CD4-positive, alpha-beta T cell treated with Interleukin-15 for 1 hour (primary cell): ENCODE data around the gene MSS51.
"Not testable (repeated sequence)": the region's sequence is repeated elsewhere in the genome, so short reads cannot be mapped to it uniquely, and the experiment has no call there.

Experiments
- DNase-seq: peaks from one replicate; pipeline ENCODE4 v3.0.0-alpha.2; 2020

MSS51 gene

DNA sequence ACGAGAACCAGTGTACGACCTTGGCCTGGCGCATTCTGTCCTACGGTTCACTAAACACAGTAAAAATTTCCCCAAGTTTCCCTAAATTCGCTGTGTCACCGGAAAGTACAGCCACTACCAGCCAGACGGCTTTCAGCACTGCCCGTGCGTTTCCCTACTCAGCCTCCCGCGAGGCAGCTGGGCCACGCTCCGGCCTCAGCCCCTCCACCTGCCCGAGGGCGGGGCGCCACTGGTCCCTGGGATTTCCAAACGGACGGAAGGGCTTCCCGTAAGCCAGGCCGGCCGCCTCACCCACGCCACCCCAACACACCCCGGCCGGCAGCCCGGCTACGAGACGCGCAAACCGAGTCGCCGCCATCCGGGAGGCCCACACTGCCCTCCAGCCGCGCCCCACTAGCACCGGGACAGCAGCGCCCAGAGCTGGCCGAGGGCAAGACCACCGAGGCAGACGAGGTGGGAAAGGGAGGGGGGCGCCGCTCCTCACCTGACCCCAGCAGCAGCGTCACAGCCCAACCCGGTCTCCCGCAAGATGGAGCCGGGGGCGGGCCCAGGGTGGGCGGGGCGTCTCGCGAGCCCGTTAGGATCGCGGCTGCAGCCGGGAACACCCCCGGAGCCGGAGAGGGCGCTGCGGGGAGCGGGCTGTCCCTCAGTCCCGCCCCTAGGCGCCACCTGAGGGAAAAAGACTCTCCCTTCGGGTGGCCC is 19.7 kb downstream of the MSS51 start, which contains the start of gene ANXA7:
Gene ANXA7, minus strand, starts transcription at position 531 of the 702 bp plus-strand sequence. CDS start 13,202 bp downstream, outside the sequence.
- peak; percentile 91 for DNase-seq

DNA sequence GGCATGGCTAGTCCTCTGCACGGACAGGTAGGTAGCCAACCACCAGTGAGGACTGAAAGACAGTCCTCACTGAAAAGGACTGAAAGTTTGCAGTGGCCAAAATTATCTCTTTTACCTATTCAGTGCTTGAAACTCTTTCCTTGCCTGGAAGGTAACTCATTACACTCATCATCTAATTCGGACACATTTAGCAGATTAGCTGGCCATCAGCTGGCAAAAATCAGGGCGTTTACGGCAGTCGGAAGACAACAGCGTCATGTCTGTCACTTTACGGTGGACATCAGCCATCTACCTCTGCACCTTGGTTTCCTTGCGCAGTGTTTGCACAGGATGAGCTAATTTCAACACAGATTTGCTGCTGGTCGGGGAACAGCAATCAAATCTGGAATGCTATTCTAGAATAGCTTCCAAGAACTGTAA is 20.2 kb downstream of the MSS51 start:
- no peak for DNase-seq

DNA sequence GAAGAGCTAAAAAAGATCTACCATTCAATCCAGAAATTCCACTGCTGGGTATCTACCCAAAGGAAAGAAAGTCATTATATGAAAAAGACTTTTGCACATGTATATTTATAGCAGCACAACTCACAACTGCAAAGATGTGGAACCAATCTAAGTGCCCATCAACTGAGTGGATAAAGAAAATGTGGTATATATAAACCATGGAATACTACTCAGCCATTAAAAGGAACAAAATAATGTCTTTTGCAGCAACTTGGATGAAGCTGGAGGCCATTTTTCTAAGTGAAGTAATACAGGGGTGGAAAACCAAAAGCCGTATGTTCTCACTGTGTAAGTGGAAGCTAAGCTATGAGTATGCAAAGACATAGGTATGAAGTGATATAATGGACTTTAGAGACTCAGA is 22.5 kb downstream of the MSS51 start:
- DNase-seq = no peak

DNA sequence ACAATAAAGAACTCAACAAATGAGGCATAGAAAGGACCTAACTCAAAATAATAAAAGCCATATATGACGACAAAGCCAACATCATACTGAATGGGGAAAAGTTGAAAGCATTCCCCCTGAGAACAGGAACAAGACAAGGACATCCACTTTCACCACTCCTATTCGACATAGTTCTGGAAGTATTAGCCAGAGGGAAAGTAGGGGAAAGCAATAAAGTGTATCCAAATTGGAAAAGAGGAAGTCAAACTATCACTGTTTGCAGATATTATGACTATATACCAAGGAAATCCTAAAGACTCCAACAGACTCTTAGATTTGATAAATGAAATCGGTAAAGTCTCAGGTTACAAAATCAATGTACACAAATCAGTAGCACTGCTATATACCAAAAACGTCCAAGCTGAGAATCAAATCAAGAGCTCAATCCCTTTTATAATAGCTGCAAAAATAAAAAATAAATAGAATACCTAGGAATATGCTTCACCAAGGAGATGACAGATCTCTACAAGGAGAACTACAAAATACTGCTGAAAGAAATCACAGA is 24.3 kb downstream of the MSS51 start:
- no peak for DNase-seq

DNA sequence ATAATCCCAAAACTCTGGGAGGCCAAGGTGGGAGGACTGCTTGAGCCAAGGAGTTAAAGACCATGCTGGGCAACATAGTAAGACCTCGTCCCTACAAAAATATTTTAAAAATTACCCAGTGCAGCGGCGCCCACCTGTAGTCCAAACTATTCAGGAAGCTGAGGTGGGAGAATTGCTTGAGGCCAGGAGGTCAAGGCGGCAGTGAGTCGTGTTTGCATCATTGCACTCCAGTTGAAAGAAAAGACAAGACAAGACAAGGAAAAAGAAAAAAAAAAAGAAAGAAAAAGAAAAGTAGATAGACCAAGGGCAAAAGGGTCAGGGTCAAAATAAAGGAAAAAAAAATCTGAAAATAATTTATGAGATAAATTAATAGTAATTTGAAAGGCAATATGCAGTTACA is 25.3 kb downstream of the MSS51 start:
- no peak for DNase-seq

DNA sequence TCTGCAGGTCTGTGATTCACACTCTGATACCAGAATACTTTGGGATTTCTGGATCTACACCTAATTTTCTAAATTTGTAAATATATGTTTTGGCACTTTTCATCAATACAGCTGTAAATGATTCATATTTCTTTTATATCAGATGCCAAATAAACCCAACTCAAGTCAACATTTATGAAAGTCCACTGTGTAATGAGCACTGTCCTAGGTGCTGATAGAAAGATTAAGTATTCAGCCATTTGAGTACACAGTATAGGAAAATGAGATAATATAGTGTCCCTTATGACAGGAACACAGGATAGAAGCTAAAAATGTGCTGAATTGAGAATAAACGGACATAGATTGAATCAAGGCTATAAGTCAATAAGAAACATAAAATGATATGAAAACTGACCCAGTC is 25.9 kb downstream of the MSS51 start:
- no peak for DNase-seq

DNA sequence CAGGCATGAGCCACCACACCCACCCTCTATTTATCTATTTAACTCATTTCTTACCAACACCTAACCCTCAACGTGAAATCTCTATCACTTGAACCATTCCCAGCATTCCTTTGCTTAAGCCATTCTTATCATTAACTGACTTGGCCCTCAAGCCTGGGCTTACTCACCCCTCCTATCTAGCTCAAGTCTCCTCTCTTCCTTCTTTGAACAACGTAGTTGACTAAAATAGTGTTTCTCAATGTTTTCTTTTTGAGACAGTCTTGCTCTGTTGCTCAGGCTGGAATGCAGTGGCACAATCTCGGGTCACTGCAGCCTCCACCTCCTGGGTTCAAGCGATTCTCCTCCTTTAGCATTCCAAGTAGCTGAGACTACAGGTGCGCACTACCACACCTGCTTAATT is 26.5 kb downstream of the MSS51 start:
- DNase-seq = no peak

DNA sequence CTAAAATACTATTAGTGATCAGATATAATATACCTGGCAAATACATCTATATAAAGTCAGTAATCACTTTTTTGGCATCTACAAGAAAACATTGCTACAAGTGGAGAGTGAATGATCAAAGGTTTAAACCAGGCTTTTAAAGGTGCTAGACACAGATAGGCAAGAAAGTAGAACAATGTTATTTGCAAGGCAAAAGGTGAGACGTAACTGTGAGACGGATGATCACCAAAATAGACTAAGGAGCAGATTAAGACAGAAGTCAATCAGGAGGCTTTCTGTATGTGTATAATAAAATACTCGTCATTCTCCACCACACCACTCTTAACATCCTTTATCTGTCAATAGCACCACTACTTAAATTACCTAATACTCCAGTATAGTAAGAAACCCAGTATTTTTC is 27.8 kb downstream of the MSS51 start:
- no peak for DNase-seq

DNA sequence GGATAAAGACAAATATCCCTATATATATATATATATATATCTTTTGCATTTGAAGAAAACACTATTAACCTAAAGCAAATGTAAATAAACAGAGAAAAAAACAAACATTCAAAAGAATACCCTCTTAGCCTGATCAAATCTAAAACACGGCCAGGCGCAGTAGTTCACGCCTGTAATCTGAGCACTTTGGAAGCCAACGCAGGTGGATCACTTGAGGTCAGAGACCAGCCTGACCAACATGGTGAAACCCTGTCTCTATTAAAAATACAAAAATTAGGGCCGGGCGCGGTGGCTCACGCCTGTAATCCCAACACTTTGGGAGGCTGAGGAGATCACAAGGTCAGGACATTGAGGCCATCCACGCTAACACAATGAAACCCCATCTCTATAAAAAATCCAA is 28.7 kb downstream of the MSS51 start:
- DNase-seq = no peak

DNA sequence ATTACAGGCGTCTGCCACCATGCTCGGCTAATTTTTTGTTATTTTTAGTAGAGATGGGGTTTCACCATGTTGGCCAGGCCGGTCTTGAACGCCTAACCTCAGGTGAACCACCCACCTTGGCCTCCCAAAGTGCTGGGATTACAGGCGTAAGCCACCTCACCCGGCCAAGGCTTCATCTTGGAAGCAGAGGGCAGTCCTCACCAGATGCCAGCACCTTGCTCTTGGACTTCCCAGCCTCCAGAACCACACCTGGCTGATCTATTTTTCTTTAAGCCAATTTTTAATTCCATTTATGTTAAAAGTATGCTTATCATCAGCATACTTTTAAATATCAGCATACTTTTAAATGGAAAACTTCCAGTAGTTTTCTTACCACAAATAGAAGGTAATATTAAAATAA is 31.7 kb downstream of the MSS51 start:
- DNase-seq = no peak

DNA sequence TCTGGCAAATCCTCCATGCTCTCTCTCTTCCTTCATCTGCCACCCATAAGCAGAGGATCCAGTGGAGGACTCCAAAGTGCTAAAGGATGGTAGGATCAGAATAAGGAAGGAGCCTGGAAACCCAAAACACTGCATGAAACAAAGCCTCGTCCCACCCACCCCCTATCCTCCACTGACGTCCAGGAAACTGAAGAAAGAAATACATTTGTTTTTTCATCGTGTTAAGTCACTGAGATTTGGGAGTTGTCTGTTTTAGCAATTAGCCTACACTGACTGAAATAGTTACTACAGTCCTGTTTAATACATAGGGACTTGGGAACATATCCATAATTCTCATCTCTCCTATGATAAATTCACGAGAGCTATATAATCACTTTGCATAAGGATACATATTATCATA is 34.3 kb downstream of the MSS51 start:
- no peak for DNase-seq

DNA sequence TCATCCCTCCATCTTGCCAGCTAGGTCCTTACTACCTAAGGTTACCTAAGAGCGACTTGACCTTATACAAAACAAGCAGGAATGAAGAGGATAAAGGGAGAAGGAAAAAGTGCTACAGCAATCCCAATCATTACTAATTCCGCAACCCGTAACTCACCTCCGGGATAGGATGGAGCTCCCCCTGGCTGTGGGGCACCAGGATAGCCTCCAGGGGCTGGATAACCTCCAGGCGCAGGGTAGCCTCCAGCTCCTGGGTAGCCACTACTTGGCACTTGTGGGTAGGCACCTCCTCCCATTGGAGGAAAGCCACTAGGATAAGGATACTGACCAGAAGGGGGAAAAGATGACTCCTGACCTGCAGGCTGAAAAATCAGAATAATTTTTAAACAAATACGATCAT is 35.3 kb downstream of the MSS51 start:
- no peak for DNase-seq

DNA sequence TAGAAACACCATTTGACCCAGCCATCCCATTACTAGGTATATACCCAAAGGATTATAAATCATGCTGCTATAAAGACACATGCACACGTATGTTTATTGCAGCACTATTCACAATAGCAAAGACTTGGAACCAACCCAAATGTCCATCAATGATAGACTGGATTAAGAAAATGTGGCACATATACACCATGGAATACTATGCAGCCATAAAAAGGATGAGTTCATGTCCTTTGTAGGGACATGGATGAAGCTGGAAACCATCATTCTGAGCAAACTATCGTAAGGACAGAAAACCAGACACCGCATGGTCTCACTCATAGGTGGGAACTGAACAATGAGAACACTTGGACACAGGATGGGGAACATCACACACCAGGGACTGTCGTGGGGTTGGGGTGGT is 39.0 kb downstream of the MSS51 start:
- DNase-seq = not testable (repeated sequence)

DNA sequence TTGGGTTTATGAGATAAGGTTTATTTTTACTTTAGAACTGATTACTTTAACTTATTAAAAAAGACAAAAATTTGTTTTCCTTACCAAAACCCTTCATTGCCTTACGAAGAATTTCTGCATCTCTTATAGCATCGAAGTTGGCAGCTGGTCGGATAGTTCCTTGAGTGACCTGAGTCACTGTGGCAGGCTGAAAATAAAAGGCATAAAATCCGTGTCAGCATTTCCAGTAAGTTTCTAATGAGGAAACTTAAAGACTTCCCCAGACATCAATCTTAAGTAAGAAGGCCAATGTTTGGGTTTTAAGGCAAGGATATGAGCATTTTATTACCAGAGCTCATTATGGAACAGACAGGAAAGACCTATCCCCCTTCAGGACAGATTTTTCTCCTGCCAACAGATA is 45.1 kb downstream of the MSS51 start:
- DNase-seq = no peak

DNA sequence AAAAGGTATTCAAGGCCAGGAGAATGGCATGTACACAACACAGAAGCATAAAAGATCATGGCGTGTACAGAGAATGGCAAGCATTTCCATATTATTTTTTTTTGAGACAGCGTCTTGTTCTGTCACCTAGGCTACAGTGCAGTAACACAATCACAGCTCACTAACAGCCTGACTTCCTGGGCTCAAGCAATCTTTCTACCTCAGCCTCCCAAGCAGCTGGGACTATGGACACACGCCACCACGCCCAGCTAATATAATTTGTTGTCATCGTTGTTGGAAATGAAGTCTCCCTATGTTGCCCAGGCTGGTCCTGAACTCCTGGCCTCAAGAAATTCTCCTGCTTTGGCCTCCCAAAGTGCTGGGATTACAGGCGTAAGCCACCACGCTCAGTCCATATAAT is 46.8 kb downstream of the MSS51 start:
- DNase-seq = no peak

DNA sequence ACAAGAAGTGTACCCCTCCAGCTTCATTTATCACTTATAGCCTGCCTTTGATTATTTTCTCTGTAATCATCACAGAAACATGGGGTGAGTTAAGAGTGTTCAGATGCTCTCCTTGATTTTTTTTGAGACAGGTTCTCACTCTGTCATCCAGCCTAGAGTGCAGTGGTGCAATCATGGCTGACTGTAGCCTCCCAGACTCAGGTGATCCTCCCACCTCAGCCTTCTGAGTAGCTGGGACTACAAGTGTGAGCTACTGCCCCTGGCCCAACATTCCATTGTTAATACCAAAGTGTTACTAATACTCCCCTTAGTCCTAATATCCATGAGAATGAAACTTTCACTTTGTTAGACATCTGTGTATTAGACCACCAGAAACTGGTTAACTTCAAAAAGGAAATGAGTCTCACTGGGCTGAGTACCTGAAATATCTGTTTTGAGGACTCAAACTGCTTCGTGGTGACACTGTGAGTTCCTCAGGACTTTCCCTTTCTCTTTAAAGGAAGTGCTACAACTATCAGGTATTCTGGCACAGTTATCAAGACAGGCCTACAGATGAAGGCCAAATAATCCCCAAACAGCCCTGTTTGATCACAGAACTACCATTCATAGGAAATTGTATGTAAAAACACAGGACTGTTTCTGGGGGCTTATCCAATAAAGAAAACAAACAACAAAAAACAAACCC is 54.2 kb downstream of the MSS51 start:
- DNase-seq = no peak

DNA sequence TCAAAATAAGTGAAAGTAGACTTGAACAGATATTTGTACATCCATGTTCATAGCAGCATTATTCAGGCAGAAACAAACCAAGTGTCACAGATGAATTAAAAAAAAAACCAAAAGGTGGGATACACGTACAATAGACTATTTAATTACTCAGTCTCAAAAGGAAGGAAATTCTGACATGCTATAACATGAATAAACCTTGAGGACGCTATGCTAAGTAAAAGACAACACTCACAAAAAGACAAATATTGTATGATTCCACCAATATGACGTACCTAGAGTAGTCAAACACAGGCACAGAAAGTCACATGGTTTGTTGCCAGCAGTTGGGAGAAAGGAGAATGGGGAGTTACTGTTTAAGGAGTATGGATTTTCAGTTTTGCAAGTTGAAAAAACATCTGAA is 56.7 kb downstream of the MSS51 start:
- no peak for DNase-seq
